Skin of body (tissue), 2 donors: ENCODE data around the gene ZSWIM4. TPM values are rescaled to one million over a fixed set of nuclear protein-coding genes. Genes with fewer than 3 reads are reported as not detected.
A peak's percentile ranks its signal among the peaks of the same experiment; 100 is the strongest.

Experiments
- DNase-seq: peaks from one replicate; lab custom pipeline; 2025; lab: John Stamatoyannopoulos, UW
- total RNA-seq: library from RNA; depleted of rRNA; stranded (reverse); fragments of >200 nt; gene quantifications from one replicate; pipeline ENCODE4 v1.2.3, GENCODE V29; 2014

The ZSWIM4 gene
- total RNA-seq, 1 donor from 2014 or later = 4.4 TPM

GRCh38 chr19:13808856-13809255 is 13.6 kb downstream of the ZSWIM4 start:
- no peak for DNase-seq

GRCh38 chr19:13812544-13812943 is 17.3 kb downstream of the ZSWIM4 start:
- no peak for DNase-seq

GRCh38 chr19:13813147-13813546 is 17.9 kb downstream of the ZSWIM4 start:
- DNase-seq = no peak

GRCh38 chr19:13814550-13814949 is 19.3 kb downstream of the ZSWIM4 start:
- DNase-seq = no peak

GRCh38 chr19:13817018-13817614 is 21.9 kb downstream of the ZSWIM4 start:
- DNase-seq = no peak

- no peak for DNase-seq
Observed at GRCh38 chr19:13817615-13818371, 22.6 kb downstream of the ZSWIM4 start.

GRCh38 chr19:13819238-13819637 is 24.0 kb downstream of the ZSWIM4 start:
- DNase-seq = no peak

GRCh38 chr19:13821292-13821691 is 26.0 kb downstream of the ZSWIM4 start:
- DNase-seq = no peak

- DNase-seq = no peak
Observed at GRCh38 chr19:13823256-13823655, 28.0 kb downstream of the ZSWIM4 start.

GRCh38 chr19:13823901-13824300 is 28.7 kb downstream of the ZSWIM4 start:
- no peak for DNase-seq

GRCh38 chr19:13824703-13825102 is 29.5 kb downstream of the ZSWIM4 start:
- DNase-seq = no peak

GRCh38 chr19:13825489-13826441 is 30.5 kb downstream of the ZSWIM4 start:
- no peak for DNase-seq

- no peak for DNase-seq
Observed at GRCh38 chr19:13826652-13827235, 31.5 kb downstream of the ZSWIM4 start.

- no peak for DNase-seq
Observed at GRCh38 chr19:13827656-13828055, 32.4 kb downstream of the ZSWIM4 start.

GRCh38 chr19:13830114-13830740 is 35.0 kb downstream of the ZSWIM4 start:
- DNase-seq = no peak

- DNase-seq = no peak
Observed at GRCh38 chr19:13830741-13831536, 35.7 kb downstream of the ZSWIM4 start.

- DNase-seq = no peak
Observed at GRCh38 chr19:13831537-13832467, 36.6 kb downstream of the ZSWIM4 start.

- peak; percentile 73 for DNase-seq
Observed at GRCh38 chr19:13833330-13834243, 38.3 kb downstream of the ZSWIM4 start.
